ENCODE results near the gene HEATR5A.
"Not testable (repeated sequence)": the region's sequence is repeated elsewhere in the genome, so short reads cannot be mapped to it uniquely, and the experiment has no call there.

HEATR5A gene

GRCh38 chr14:31280132-31280870 lies 140.0 kb downstream of the HEATR5A start:
- no peak for TF ChIP-seq CTCF (IDR thresholded peaks at IDR 0.05; ENCODE audit: low read depth, low read length)
- H3K4me3 ChIP-seq (replicated peaks in 1 of 2; ENCODE audit: low read depth in 2 of 2, low read length in 2 of 2): no peak overlapping the region
- DNase-seq (ENCODE audit: low read depth in 2 of 2): no peak

GRCh38 chr14:31278883-31279282 lies 141.5 kb downstream of the HEATR5A start:
- DNase-seq (ENCODE audit: low read depth in 2 of 2): no peak
- no peak overlapping the region for H3K4me3 ChIP-seq (replicated peaks in 1 of 2; ENCODE audit: low read depth in 2 of 2, low read length in 2 of 2)
- no peak for TF ChIP-seq CTCF (IDR thresholded peaks at IDR 0.05; ENCODE audit: low read depth, low read length)

DNA sequence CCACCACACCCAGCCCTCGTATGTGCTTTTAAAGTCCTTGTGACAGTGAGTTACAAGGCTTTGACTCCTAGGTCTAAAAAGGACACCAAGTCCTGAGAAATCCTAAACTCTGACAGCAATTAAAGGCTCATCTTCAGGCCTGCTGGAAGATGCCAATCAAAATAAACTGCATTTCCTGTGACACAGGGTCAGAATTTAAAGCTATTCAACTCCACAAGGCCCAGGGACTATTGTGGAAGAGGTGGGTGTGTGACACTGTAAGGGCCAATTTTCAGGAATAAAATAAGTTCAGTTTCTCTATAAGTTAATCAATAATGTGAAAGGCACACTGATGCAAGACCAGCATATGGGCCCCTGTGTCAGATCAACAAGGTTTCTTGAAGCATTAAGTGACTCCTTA lies 143.3 kb downstream of the HEATR5A start:
- no peak for DNase-seq (ENCODE audit: low read depth in 2 of 2)
- no peak overlapping the region for H3K4me3 ChIP-seq (replicated peaks in 1 of 2; ENCODE audit: low read depth in 2 of 2, low read length in 2 of 2)
- no peak for TF ChIP-seq CTCF (IDR thresholded peaks at IDR 0.05; ENCODE audit: low read depth, low read length)

DNA sequence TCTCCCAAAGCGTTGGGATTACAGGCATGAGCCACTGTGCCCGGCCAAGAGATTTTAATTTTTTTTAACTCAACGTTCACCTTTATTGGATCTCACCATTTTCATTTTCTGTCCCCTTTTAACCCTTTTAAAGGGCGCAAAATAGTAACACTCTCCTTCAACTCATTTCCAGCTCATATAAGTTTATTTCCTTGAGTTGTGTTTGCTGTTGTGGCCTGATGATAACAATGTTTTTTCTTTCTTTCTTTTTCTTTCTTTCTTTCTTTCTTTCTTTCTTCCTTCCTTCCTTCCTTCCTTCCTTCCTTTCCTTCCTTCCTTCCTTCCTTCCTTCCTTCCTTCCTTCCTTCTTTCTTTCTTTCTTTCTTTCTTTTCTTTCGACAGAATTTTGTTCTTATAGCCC lies 143.9 kb downstream of the HEATR5A start:
- not testable (repeated sequence) for DNase-seq (ENCODE audit: low read depth in 2 of 2); H3K4me3 ChIP-seq (replicated peaks in 1 of 2; ENCODE audit: low read depth in 2 of 2, low read length in 2 of 2)

GRCh38 chr14:31275731-31276130 lies 144.6 kb downstream of the HEATR5A start:
- TF ChIP-seq CTCF (IDR thresholded peaks at IDR 0.05; ENCODE audit: low read depth, low read length): no peak
- DNase-seq (ENCODE audit: low read depth in 2 of 2): no peak
- H3K4me3 ChIP-seq (replicated peaks in 1 of 2; ENCODE audit: low read depth in 2 of 2, low read length in 2 of 2): no peak overlapping the region

DNA sequence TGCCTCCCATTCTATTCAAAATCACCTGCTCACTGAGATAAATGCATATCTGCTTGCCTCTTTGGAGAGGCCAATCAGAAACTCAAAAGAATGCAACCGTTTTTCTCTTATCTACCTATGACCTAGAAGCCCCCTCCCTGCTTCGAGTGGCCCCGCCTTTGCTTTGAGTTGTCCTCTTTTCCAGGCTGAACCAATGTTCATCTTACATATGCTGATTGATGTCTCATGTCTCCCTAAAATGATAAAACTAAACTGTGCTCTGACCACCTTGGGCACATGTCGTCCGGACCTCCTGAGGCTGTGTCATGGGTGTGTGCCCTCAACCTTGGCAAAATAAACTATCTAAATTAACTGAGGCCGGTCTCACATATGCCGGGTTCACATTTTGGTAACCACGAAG lies 148.7 kb downstream of the HEATR5A start:
- DNase-seq (ENCODE audit: low read depth in 2 of 2): no peak
- H3K4me3 ChIP-seq (replicated peaks in 1 of 2; ENCODE audit: low read depth in 2 of 2, low read length in 2 of 2): no peak overlapping the region
- no peak for TF ChIP-seq CTCF (IDR thresholded peaks at IDR 0.05; ENCODE audit: low read depth, low read length)

DNA sequence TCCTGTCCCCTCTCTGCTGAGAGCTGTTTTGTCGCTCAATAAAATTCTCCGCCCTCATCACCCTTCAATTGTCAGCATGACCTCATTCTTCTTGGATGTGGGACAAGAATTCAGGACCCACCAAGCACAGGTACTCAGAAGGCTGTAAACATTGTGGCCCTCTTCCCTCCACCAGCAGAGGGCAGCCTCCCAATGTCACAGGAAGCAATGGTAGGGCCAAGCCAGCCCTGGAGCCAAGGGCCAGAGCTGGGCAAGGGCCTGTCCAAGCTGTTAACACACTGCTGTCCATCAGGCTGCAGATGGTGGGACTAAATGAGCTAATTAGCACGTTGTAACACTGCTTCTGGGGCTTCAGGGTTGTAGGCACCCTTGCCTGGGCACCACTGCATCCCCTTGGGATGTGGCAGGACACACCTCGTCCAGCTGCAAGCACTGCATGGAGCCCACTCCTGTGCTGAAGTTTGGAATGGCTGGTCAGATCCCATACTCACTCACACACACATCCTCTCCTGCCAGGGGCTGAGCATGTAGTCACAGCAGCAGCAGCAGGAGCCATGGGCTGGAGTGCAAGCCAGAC lies 150.1 kb downstream of the HEATR5A start:
- H3K4me3 ChIP-seq (replicated peaks in 1 of 2; ENCODE audit: low read depth in 2 of 2, low read length in 2 of 2): no peak overlapping the region
- peak; percentile 66 for TF ChIP-seq CTCF (IDR thresholded peaks at IDR 0.05; ENCODE audit: low read depth, low read length)
- DNase-seq (ENCODE audit: low read depth in 2 of 2): peak in 1 of 2 donors; percentile 61
